NB4 (cell line): Measurements from ENCODE around the gene RARG.

Experiments used
- CTCF ChIP-seq: IDR thresholded peaks from one replicate; pipeline ENCODE4 v1.5.1; 2012; ENCODE audit warnings: low read depth, low read length
- MAX ChIP-seq: IDR thresholded peaks from 2 replicates; pipeline ENCODE4 v1.6.1; 2011; ENCODE audit warnings: low read depth, low read length
- POLR2A ChIP-seq: IDR thresholded peaks from 2 replicates; pipeline ENCODE4 v1.6.1; 2011; ENCODE audit warnings: mild to moderate bottlenecking; ENCODE audit not compliant: insufficient read length; ENCODE audit errors: extremely low read depth

- peak; percentile 15 for TF ChIP-seq CTCF
- TF ChIP-seq POLR2A, result no peak
- TF ChIP-seq MAX, result no peak
These were observed 10.6 kb downstream of the RARG start for GRCh38 chr12:53221203-53222080.
